ENCODE results near the gene KIRREL3. TPM values are rescaled to one million over a fixed set of nuclear protein-coding genes. Genes with fewer than 3 reads are reported as not detected.

The KIRREL3 gene
- total and polyA plus RNA-seq, 9 of the 15 experiments (the other 6 are each of a cell fraction or from before 2014, with no cell fraction given) = 0.04 to 0.10 TPM; not detected in 7

GRCh38 chr11:126924376-126925040 lies 76.1 kb downstream of the KIRREL3 start:
- Histone ChIP-seq H3K27ac (ENCODE audit: extremely low read depth, low read depth, low read length) (no peak overlapping the region), H3K4me1 (replicated peaks in 1 of 2; ENCODE audit: control insufficient read depth in 2 of 2, insufficient read depth in 2 of 2, low read length in 2 of 2) (no peaks in the 10 kb centered on the region), H3K27me3 (ENCODE audit: control insufficient read depth in 2 of 2, insufficient read depth in 2 of 2, low read length in 2 of 2) (no peaks in the 10 kb centered on the region), H3K9ac (ENCODE audit: insufficient read depth in 1 of 2, low read depth in 2 of 2, low read length in 2 of 2) (no peak overlapping the region), H3K9me3 (replicated peaks; ENCODE audit: control insufficient read depth, insufficient read depth, low read depth, low read length) (no peaks in the 10 kb centered on the region), H3K36me3 (ENCODE audit: control insufficient read depth, insufficient read depth, low read length) (no peaks in the 10 kb centered on the region), H3K79me2 (ENCODE audit: control insufficient read depth, insufficient read depth, low read length) (no peaks in the 10 kb centered on the region), H3K4me2 (ENCODE audit: insufficient read depth, low read length) (no peak overlapping the region), H3K4me3 (no peak overlapping the region), H3K9me1 (ENCODE audit: control insufficient read depth, insufficient read depth, low read length) (no peaks in the 10 kb centered on the region), H2AFZ (ENCODE audit: low read depth, low read length) (no peak overlapping the region), H4K20me1 (replicated peaks; ENCODE audit: control insufficient read depth, insufficient read depth, low read length) (no peaks in the 10 kb centered on the region)
- no TSS peak for BruUV-seq (replicated peaks)
- DNase-seq (ENCODE audit: extremely low read depth in 1 of 4, low spot score in 3 of 4) (no peak), FAIRE-seq (no peak), ATAC-seq (no peak)
- ChIA-PET CTCF (ENCODE audit: low intra/inter-chr PET ratio) (no interaction called here), POLR2A (interaction anchor here (0.6 to 0.7 kb wide), 2 partner anchors 13 to 608 kb away, joined by 3 read pairs; no protein-coding TSS in a partner anchor)
- intact Hi-C loops (cut with micrococcal nuclease) (no loop called here), in situ Hi-C loops (cut with MboI) (no loop called here)
- WGBS (ENCODE audit: insufficient coverage, low coverage, missing lambda C conversion rate) = 1% methylated on average over 5 of the region's 5 CpGs
- TF ChIP-seq SAP30 (IDR thresholded peaks at IDR 0.05; ENCODE audit: borderline replicate concordance, insufficient read depth, low read depth, low read length, poor library complexity, severe bottlenecking) (no peak), SMARCA4 (IDR thresholded peaks at IDR 0.05) (no peak), MAFK (IDR thresholded peaks at IDR 0.05; ENCODE audit: low read length) (no peak), NR0B1 (IDR thresholded peaks at IDR 0.05; ENCODE audit: partially characterized antibody) (no peak), ZNF444 (CRISPR knock-in tag; IDR thresholded peaks at IDR 0.05) (no peak), GTF2F1 (IDR thresholded peaks at IDR 0.05; ENCODE audit: low read depth, low read length) (no peak), ZNF41 (CRISPR knock-in tag; conservative IDR thresholded peaks at IDR 0.05) (no peak), SIRT6 (IDR thresholded peaks at IDR 0.05; ENCODE audit: low read depth, low read length) (no peak), KHSRP (IDR thresholded peaks at IDR 0.05) (no peak), ARID3B (CRISPR knock-in tag; IDR thresholded peaks at IDR 0.05; ENCODE audit: borderline replicate concordance) (no peak), ZBTB33 (CRISPR knock-in tag; IDR thresholded peaks at IDR 0.05) (no peak), ZNF316 (IDR thresholded peaks at IDR 0.05) (no peak), BRF2 (IDR thresholded peaks at IDR 0.05; ENCODE audit: borderline replicate concordance, insufficient read depth, insufficient read length) (no peak), ZNF785 (CRISPR knock-in tag; IDR thresholded peaks at IDR 0.05) (no peak), ZNF134 (CRISPR knock-in tag; conservative IDR thresholded peaks at IDR 0.05) (no peak)

Data from K562 (cell line).